DLD1 (cell line): ENCODE results near the gene DTX3.
"Not testable (repeated sequence)": the region's sequence is repeated elsewhere in the genome, so short reads cannot be mapped to it uniquely, and the experiment has no call there.

Source experiments
- in situ Hi-C: cut with HindIII; loops from 2 replicates; pipeline ENCODE4 v1.10.0; 2017; ENCODE audit warnings: low sequenced_read_pairs

The DTX3 gene

GRCh38 chr12:57606821-57607220 lies 2.2 kb downstream of the DTX3 start:
- in situ Hi-C loops, result no loop called here

- in situ Hi-C loops, result no loop called here
These were observed 3.5 kb downstream of the DTX3 start for GRCh38 chr12:57607958-57608663.

GRCh38 chr12:57609101-57609780 lies 4.6 kb downstream of the DTX3 start:
- in situ Hi-C loops, result no loop called here

- in situ Hi-C loops, result no loop called here
These were observed 5.3 kb downstream of the DTX3 start for GRCh38 chr12:57609781-57610553.

GRCh38 chr12:57610554-57611107 lies 6.0 kb downstream of the DTX3 start:
- in situ Hi-C loops, result no loop called here

GRCh38 chr12:57611108-57611826 lies 6.6 kb downstream of the DTX3 start, which contains the start of gene ARHGEF25:
ARHGEF25 (plus strand) TSS chr12:57611435; CDS start chr12:57611895, 460 bp downstream.
- in situ Hi-C loops, result no loop called here

GRCh38 chr12:57611827-57612710 lies 7.4 kb downstream of the DTX3 start:
- in situ Hi-C loops, result no loop called here

GRCh38 chr12:57612711-57613426 lies 8.2 kb downstream of the DTX3 start:
- in situ Hi-C loops, result no loop called here

- in situ Hi-C loops, result no loop called here
These were observed 8.9 kb downstream of the DTX3 start for GRCh38 chr12:57613427-57614109.

- in situ Hi-C loops, result no loop called here
These were observed 9.7 kb downstream of the DTX3 start for GRCh38 chr12:57614178-57614947.

- in situ Hi-C loops, result no loop called here
These were observed 10.4 kb downstream of the DTX3 start for GRCh38 chr12:57614948-57615500.

GRCh38 chr12:57615637-57616036 lies 11.0 kb downstream of the DTX3 start:
- in situ Hi-C loops, result no loop called here

GRCh38 chr12:57616383-57617101 lies 11.9 kb downstream of the DTX3 start:
- in situ Hi-C loops, result no loop called here

GRCh38 chr12:57617942-57618341 lies 13.3 kb downstream of the DTX3 start:
- in situ Hi-C loops, result no loop called here

- in situ Hi-C loops, result not testable (repeated sequence)
These were observed 13.8 kb downstream of the DTX3 start for GRCh38 chr12:57618431-57618830.

GRCh38 chr12:57618966-57619433 lies 14.4 kb downstream of the DTX3 start:
- in situ Hi-C loops, result no loop called here
